Osteoblast (primary cell): Measurements from ENCODE around the gene TF. TPM values are rescaled to one million over a fixed set of nuclear protein-coding genes. Genes with fewer than 3 reads are reported as not detected.

Source experiments
- DNase-seq: peaks from one replicate; pipeline ENCODE4 v3.0.0; 2011; ENCODE audit warnings: low spot score, mixed read lengths; ENCODE audit not compliant: insufficient read length; ENCODE audit errors: missing footprints
- H2AFZ ChIP-seq: 2 replicates; pipeline ENCODE4 v1.6.0; 2011; ENCODE audit warnings: mild to moderate bottlenecking, low read length
- H3K27ac ChIP-seq: 2 replicates; pipeline ENCODE4 v1.5.1; 2011; ENCODE audit warnings: mild to moderate bottlenecking, low read depth, low read length, moderate library complexity
- H3K27me3 ChIP-seq: 2 replicates; pipeline ENCODE4 v1.6.0; 2012; ENCODE audit warnings: mild to moderate bottlenecking, control low read depth, inconsistent platforms, low read length, moderate library complexity; ENCODE audit not compliant: insufficient read depth
- H3K36me3 ChIP-seq: 2 replicates; pipeline ENCODE4 v1.5.1; 2011; ENCODE audit warnings: mild to moderate bottlenecking, low read length, control low read depth, moderate library complexity; ENCODE audit not compliant: insufficient read depth
- H3K4me1 ChIP-seq: 2 replicates; pipeline ENCODE4 v1.5.1; 2011; ENCODE audit warnings: mild to moderate bottlenecking, low read length, control low read depth, moderate library complexity; ENCODE audit not compliant: insufficient read depth
- H3K4me2 ChIP-seq: 2 replicates; pipeline ENCODE4 v1.6.0; 2011; ENCODE audit warnings: mild to moderate bottlenecking, low read length; ENCODE audit not compliant: insufficient read depth
- H3K4me3 ChIP-seq: fragments of 200-600 bp; sonication (generic); 3 replicates; pipeline ENCODE4 v1.5.1; 2012; ENCODE audit warnings: mild to moderate bottlenecking, low read length, inconsistent platforms; ENCODE audit not compliant: insufficient read depth
- H3K79me2 ChIP-seq: 2 replicates; pipeline ENCODE4 v1.6.0; 2012; ENCODE audit warnings: mild to moderate bottlenecking, low read length, control low read depth, inconsistent platforms; ENCODE audit not compliant: insufficient read depth
- H3K9me3 ChIP-seq: 2 replicates; pipeline ENCODE4 v1.5.1; 2011; ENCODE audit warnings: low read depth, low read length, control low read depth
- H4K20me1 ChIP-seq: 2 replicates; pipeline ENCODE4 v1.6.0; 2012; ENCODE audit warnings: mild to moderate bottlenecking, low read length, control low read depth; ENCODE audit not compliant: insufficient read depth
- total RNA-seq: library from RNA; depleted of rRNA; stranded (reverse); fragments of >200 nt; gene quantifications from 2 replicates; pipeline ENCODE4 v1.2.3, GENCODE V29; 2012
- TF ChIP-seq, protein P1 (sequence below): IDR thresholded peaks from 2 replicates; pipeline ENCODE4 v1.5.1; 2011; ENCODE audit warnings: mild to moderate bottlenecking, low read depth, low read length, moderate library complexity; ENCODE audit errors: extremely low read depth

The TF gene
- total RNA-seq, 1 donor, result 0.36 TPM

DNA sequence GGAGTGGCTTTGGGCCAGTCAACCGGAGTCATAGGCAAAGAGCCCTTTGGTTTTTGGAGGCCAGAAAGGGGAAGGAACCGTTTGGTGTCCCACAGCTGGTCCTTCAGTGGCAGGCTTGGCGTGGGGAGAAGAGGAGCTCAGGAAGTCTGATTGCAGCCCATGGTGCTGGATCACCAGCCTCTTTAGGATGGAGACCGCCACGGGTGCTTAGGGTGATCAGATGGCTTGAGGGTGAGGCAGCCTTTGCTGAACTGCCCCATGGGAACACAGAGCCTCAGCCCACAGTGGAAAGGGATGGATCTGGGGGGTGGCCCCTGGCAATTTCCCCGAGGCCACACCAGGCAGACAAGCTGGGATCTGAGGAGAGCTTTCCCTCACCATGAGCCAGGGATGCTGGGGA, 45.8 kb upstream of the TF start:
- Histone ChIP-seq H3K4me2 (no peak overlapping the region), H4K20me1 (no peaks in the 10 kb centered on the region), H3K27me3 (no peaks in the 10 kb centered on the region), H3K4me3 (no peak overlapping the region), H3K9me3 (no peaks in the 10 kb centered on the region), H3K79me2 (no peaks in the 10 kb centered on the region), H3K27ac (no peak overlapping the region), H2AFZ (no peak overlapping the region), H3K4me1 (no peaks in the 10 kb centered on the region), H3K36me3 (no peaks in the 10 kb centered on the region)
- DNase-seq, result no peak
- TF ChIP-seq, protein P1, sequence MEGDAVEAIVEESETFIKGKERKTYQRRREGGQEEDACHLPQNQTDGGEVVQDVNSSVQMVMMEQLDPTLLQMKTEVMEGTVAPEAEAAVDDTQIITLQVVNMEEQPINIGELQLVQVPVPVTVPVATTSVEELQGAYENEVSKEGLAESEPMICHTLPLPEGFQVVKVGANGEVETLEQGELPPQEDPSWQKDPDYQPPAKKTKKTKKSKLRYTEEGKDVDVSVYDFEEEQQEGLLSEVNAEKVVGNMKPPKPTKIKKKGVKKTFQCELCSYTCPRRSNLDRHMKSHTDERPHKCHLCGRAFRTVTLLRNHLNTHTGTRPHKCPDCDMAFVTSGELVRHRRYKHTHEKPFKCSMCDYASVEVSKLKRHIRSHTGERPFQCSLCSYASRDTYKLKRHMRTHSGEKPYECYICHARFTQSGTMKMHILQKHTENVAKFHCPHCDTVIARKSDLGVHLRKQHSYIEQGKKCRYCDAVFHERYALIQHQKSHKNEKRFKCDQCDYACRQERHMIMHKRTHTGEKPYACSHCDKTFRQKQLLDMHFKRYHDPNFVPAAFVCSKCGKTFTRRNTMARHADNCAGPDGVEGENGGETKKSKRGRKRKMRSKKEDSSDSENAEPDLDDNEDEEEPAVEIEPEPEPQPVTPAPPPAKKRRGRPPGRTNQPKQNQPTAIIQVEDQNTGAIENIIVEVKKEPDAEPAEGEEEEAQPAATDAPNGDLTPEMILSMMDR, result no peak

DNA sequence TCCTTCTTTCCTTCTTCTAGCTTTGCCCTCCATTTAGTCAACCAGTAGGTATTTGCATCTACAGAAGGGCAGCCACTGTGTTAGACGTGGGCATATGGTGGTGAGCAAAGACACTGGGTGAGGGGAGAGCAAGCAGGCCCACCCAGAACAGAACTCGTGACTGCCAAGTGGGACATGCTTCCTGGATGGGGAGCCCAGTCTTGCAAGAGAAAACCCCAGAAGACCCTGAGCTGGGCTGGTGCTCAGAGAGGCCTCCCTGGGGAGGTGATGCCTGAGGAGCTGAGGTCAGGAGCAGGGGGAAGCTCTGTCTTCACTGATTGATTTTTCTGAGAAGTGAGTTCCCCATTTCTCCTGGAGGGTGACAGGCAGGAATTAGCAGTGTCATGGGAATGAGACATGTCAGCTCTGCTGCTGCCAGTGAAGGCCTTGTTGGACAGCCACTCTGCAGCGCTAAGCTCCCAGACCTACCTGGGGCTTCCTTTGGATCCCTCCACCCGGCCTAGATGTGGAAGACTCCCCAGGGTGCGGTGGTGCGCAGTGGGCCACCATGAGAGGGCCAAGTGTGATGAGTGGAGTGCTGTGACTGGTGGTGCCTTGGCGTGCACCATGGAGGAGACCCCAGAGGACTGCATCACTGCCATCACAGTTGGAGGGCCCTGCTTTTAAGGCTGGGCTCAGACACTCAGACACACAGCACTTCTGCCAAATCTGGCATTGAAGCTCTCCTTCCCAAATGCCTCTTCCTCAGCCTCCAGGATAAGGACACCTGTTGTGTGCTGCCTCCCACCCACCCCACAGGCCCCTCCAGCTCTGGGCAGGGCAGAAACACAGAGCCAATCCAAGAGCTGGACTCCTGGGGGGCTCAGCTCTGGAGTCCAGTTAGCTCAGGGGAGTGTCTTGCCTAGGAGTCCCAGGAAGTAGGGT, 44.5 kb upstream of the TF start:
- DNase-seq, result no peak
- Histone ChIP-seq H3K36me3 (no peaks in the 10 kb centered on the region), H3K79me2 (no peaks in the 10 kb centered on the region), H2AFZ (no peak overlapping the region), H3K27me3 (no peaks in the 10 kb centered on the region), H3K4me3 (no peak overlapping the region), H3K4me1 (no peaks in the 10 kb centered on the region), H4K20me1 (no peaks in the 10 kb centered on the region), H3K9me3 (no peaks in the 10 kb centered on the region), H3K27ac (no peak overlapping the region), H3K4me2 (no peak overlapping the region)
- TF ChIP-seq, protein P1, result no peak

DNA sequence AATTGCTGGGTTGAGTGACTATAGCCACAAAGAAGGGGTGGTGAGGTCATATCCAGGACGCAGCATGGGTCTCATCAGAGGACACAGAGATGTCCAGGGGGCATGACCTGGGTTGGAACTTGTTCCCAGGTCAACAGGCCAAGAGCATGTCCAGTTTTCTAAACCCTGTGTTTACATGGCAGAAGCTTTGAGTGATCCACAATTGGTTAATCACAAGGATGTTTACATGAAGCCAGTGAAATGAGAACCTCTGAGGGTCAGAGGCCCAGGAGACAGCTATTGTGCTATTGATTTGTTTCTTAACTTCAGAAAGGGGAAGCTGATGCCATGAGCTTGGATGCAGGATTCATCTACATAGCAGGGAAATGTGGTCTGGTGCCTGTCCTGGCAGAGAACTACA, 42.3 kb upstream of the TF start:
- no peaks in the 10 kb centered on the region for H3K79me2 ChIP-seq
- no peaks in the 10 kb centered on the region for H3K36me3 ChIP-seq
- H3K27ac ChIP-seq, result no peak overlapping the region
- TF ChIP-seq, protein P1, result no peak
- H3K27me3 ChIP-seq, result peaks cover 7% of the 10 kb centered on the region
- H3K4me3 ChIP-seq, result no peak overlapping the region
- H3K9me3 ChIP-seq, result no peaks in the 10 kb centered on the region
- no peak for DNase-seq
- H3K4me1 ChIP-seq, result no peaks in the 10 kb centered on the region
- no peak overlapping the region for H3K4me2 ChIP-seq
- no peak overlapping the region for H2AFZ ChIP-seq
- H4K20me1 ChIP-seq, result no peaks in the 10 kb centered on the region

- peaks cover 7% of the 10 kb centered on the region for H3K27me3 ChIP-seq
- H2AFZ ChIP-seq, result no peak overlapping the region
- no peaks in the 10 kb centered on the region for H3K9me3 ChIP-seq
- no peak overlapping the region for H3K4me3 ChIP-seq
- H3K36me3 ChIP-seq, result no peaks in the 10 kb centered on the region
- H3K79me2 ChIP-seq, result no peaks in the 10 kb centered on the region
- no peak overlapping the region for H3K4me2 ChIP-seq
- TF ChIP-seq, protein P1, result no peak
- H3K4me1 ChIP-seq, result no peaks in the 10 kb centered on the region
- H3K27ac ChIP-seq, result no peak overlapping the region
- H4K20me1 ChIP-seq, result no peaks in the 10 kb centered on the region
- DNase-seq, result no peak
Measured at GRCh38 chr3:133706033-133706432, 40.2 kb upstream of the TF start.
